ENCODE results near the gene KCNMA1. TPM values are rescaled to one million over a fixed set of nuclear protein-coding genes. Genes with fewer than 3 reads are reported as not detected.

Gene KCNMA1
- total RNA-seq, 4 donors from 2014 or later, result 4.6 to 10.5 (median 7.8) TPM

- Histone ChIP-seq H3K4me3 (no peak overlapping the region), H3K4me1 (no peaks in the 10 kb centered on the region), H3K36me3 (no peaks in the 10 kb centered on the region), H3K9me3 (no peaks in the 10 kb centered on the region), H3K27ac (no peak overlapping the region), H3K27me3 (peaks cover 3% of the 10 kb centered on the region)
- DNase-seq (ENCODE audit: low spot score in 2 of 2), result no peak
- WGBS, result 84% methylated on average over 4 of the region's 4 CpGs
- TF ChIP-seq POLR2A (IDR thresholded peaks at IDR 0.05) (no peak), POLR2AphosphoS5 (IDR thresholded peaks at IDR 0.05) (no peak), EP300 (IDR thresholded peaks at IDR 0.05) (no peak)
Observed at GRCh38 chr10:77452952-77453564, 184.6 kb downstream of the KCNMA1 start.

- TF ChIP-seq EP300 (IDR thresholded peaks at IDR 0.05) (no peak), CTCF (IDR thresholded peaks at IDR 0.05) (no peak), POLR2A (IDR thresholded peaks at IDR 0.05) (no peak), POLR2AphosphoS5 (IDR thresholded peaks at IDR 0.05) (no peak)
- WGBS, result 90% methylated on average over 2 of the region's 2 CpGs
- no peaks in the 10 kb centered on the region for H3K9me3 ChIP-seq
- no peak overlapping the region for H3K27ac ChIP-seq
- H3K4me3 ChIP-seq, result no peak overlapping the region
- H3K27me3 ChIP-seq, result no peaks in the 10 kb centered on the region
- no peaks in the 10 kb centered on the region for H3K36me3 ChIP-seq
- DNase-seq (ENCODE audit: low spot score in 2 of 2), result no peak
- H3K4me1 ChIP-seq, result no peaks in the 10 kb centered on the region
Observed at GRCh38 chr10:77451886-77452285, 185.7 kb downstream of the KCNMA1 start.

GRCh38 chr10:77448226-77448625 lies 189.4 kb downstream of the KCNMA1 start:
- WGBS, result 84% methylated on average over 5 of the region's 5 CpGs

GRCh38 chr10:77446700-77447099 lies 190.9 kb downstream of the KCNMA1 start:
- DNase-seq (ENCODE audit: low spot score in 2 of 2), result no peak
- Histone ChIP-seq H3K27ac (no peak overlapping the region), H3K36me3 (no peaks in the 10 kb centered on the region), H3K4me3 (no peak overlapping the region), H3K9me3 (no peaks in the 10 kb centered on the region), H3K27me3 (peaks cover 8% of the 10 kb centered on the region), H3K4me1 (no peaks in the 10 kb centered on the region)
- no peak for TF ChIP-seq EP300 (IDR thresholded peaks at IDR 0.05)
- TF ChIP-seq CTCF (IDR thresholded peaks at IDR 0.05), result no peak
- no peak for TF ChIP-seq POLR2A (IDR thresholded peaks at IDR 0.05)
- no peak for TF ChIP-seq POLR2AphosphoS5 (IDR thresholded peaks at IDR 0.05)
- 92% methylated on average over 4 of the region's 4 CpGs for WGBS

More at GRCh38 chr10:77448226-77448625, 189.4 kb downstream of the KCNMA1 start:
- no peaks in the 10 kb centered on the region for H3K9me3 ChIP-seq
- no peak overlapping the region for H3K27ac ChIP-seq
- DNase-seq (ENCODE audit: low spot score in 2 of 2), result no peak
- H3K4me1 ChIP-seq, result no peaks in the 10 kb centered on the region
- no peak overlapping the region for H3K4me3 ChIP-seq
- no peaks in the 10 kb centered on the region for H3K27me3 ChIP-seq
- TF ChIP-seq POLR2A (IDR thresholded peaks at IDR 0.05) (no peak), CTCF (IDR thresholded peaks at IDR 0.05) (no peak), EP300 (IDR thresholded peaks at IDR 0.05) (no peak)
- no peaks in the 10 kb centered on the region for H3K36me3 ChIP-seq

GRCh38 chr10:77445547-77445946 lies 192.1 kb downstream of the KCNMA1 start:
- no peak overlapping the region for H3K4me3 ChIP-seq
- peaks cover 9% of the 10 kb centered on the region for H3K27me3 ChIP-seq
- H3K4me1 ChIP-seq, result no peaks in the 10 kb centered on the region
- H3K9me3 ChIP-seq, result no peaks in the 10 kb centered on the region
- 94% methylated on average over 5 of the region's 7 CpGs for WGBS
- no peaks in the 10 kb centered on the region for H3K36me3 ChIP-seq
- no peak for TF ChIP-seq POLR2AphosphoS5 (IDR thresholded peaks at IDR 0.05)
- TF ChIP-seq EP300 (IDR thresholded peaks at IDR 0.05), result no peak
- TF ChIP-seq POLR2A (IDR thresholded peaks at IDR 0.05), result no peak
- no peak for TF ChIP-seq CTCF (IDR thresholded peaks at IDR 0.05)
- no peak overlapping the region for H3K27ac ChIP-seq
- DNase-seq (ENCODE audit: low spot score in 2 of 2), result no peak

GRCh38 chr10:77444041-77444440 lies 193.6 kb downstream of the KCNMA1 start:
- TF ChIP-seq POLR2AphosphoS5 (IDR thresholded peaks at IDR 0.05), result no peak
- no peak for TF ChIP-seq POLR2A (IDR thresholded peaks at IDR 0.05)
- TF ChIP-seq EP300 (IDR thresholded peaks at IDR 0.05), result no peak
- no peak for TF ChIP-seq CTCF (IDR thresholded peaks at IDR 0.05)
- Histone ChIP-seq H3K27ac (no peak overlapping the region), H3K4me3 (no peak overlapping the region), H3K9me3 (no peaks in the 10 kb centered on the region), H3K27me3 (peaks cover 9% of the 10 kb centered on the region), H3K36me3 (no peaks in the 10 kb centered on the region), H3K4me1 (no peaks in the 10 kb centered on the region)
- no peak for DNase-seq (ENCODE audit: low spot score in 2 of 2)
- WGBS, result 79% methylated on average over 2 of the region's 2 CpGs
